AG09309 (cell line): ENCODE data around the gene RASA2.
A peak's percentile ranks its signal among the peaks of the same experiment; 100 is the strongest.

ENCODE experiments used
- DNase-seq: peaks from one replicate; pipeline ENCODE4 v3.0.0-alpha.2; 2010; ENCODE audit warnings: low read depth
- H3K4me3 ChIP-seq: 2 replicates; pipeline ENCODE4 v1.5.1; 2011; ENCODE audit warnings: mild to moderate bottlenecking, low read depth, low read length, moderate library complexity; ENCODE audit not compliant: control insufficient read depth
- CTCF ChIP-seq: IDR thresholded peaks from 2 replicates; pipeline ENCODE4 v1.5.1; 2011; ENCODE audit warnings: mild to moderate bottlenecking, low read depth, low read length, inconsistent platforms; ENCODE audit not compliant: insufficient read depth, control insufficient read depth; ENCODE audit errors: missing control alignments

Gene RASA2

GRCh38 chr3:141649871-141650270, 163.0 kb downstream of the RASA2 start:
- no peak overlapping the region for H3K4me3 ChIP-seq
- no peak for TF ChIP-seq CTCF
- DNase-seq: no peak

- H3K4me3 ChIP-seq: no peak overlapping the region
- DNase-seq: no peak
- TF ChIP-seq CTCF: no peak
Observed at GRCh38 chr3:141650783-141651182, 164.0 kb downstream of the RASA2 start.

- no peak for DNase-seq
- no peak for TF ChIP-seq CTCF
- no peak overlapping the region for H3K4me3 ChIP-seq
Observed at GRCh38 chr3:141651409-141651808, 164.6 kb downstream of the RASA2 start.

GRCh38 chr3:141652349-141652748, 165.5 kb downstream of the RASA2 start:
- no peak overlapping the region for H3K4me3 ChIP-seq
- no peak for DNase-seq

GRCh38 chr3:141653847-141654246, 167.0 kb downstream of the RASA2 start:
- no peak overlapping the region for H3K4me3 ChIP-seq

More at GRCh38 chr3:141652349-141652748, 165.5 kb downstream of the RASA2 start:
- TF ChIP-seq CTCF: no peak

GRCh38 chr3:141655801-141656200, 169.0 kb downstream of the RASA2 start:
- TF ChIP-seq CTCF: no peak

More at GRCh38 chr3:141653847-141654246, 167.0 kb downstream of the RASA2 start:
- TF ChIP-seq CTCF: no peak
- no peak for DNase-seq

GRCh38 chr3:141656771-141657170, 169.9 kb downstream of the RASA2 start:
- peak; percentile 86 for DNase-seq
- no peak for TF ChIP-seq CTCF
- H3K4me3 ChIP-seq: no peak overlapping the region

More at GRCh38 chr3:141655801-141656200, 169.0 kb downstream of the RASA2 start:
- DNase-seq: no peak
- no peak overlapping the region for H3K4me3 ChIP-seq
